ENCODE results near the gene MASP1. TPM values are rescaled to one million over a fixed set of nuclear protein-coding genes. Genes with fewer than 3 reads are reported as not detected.

Gene MASP1
- total and polyA plus RNA-seq, 2 donors (not counting 1 experiment from before 2014, with no cell fraction given) = not detected

DNA sequence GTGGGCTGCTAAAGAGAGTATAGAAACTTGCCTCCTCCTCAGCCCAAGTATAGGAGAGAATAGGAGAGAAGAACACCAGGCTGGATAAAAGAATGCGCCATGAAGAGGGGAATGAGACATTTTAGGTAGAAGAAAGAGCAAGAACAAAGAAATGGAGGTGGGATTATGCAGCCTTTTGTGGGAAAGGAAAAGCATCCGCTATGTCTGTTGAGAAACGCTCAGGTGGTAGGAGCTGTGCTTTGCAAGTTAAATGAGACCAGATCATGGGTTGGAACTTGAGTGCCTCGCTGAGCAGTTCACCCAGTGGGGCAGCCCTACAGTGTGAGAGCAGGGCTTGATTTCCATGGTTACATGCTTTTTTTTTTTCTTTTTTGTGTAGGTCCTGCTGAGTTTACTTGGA lies 105.8 kb downstream of the MASP1 start:
- H3K4me3 Mint-ChIP-seq = no peak overlapping the region
- Histone ChIP-seq H3K79me2 (ENCODE audit: control insufficient read depth, insufficient read depth, low read length) (no peaks in the 10 kb centered on the region), H2AFZ (ENCODE audit: insufficient read depth, low read depth, low read length, poor library complexity, severe bottlenecking) (no peak overlapping the region), H3K27ac (ENCODE audit: low read length in 2 of 2) (no peak overlapping the region), H3K4me3 (ENCODE audit: control extremely low read depth in 1 of 5, extremely low read depth in 1 of 5, insufficient read depth in 1 of 5, low read depth in 2 of 5, low read length in 4 of 5) (no peak overlapping the region), H4K20me1 (ENCODE audit: control insufficient read depth, insufficient read depth, low read length, poor library complexity, severe bottlenecking) (no peaks in the 10 kb centered on the region), H3K9me3 (ENCODE audit: control extremely low read depth in 1 of 3, control insufficient read depth in 2 of 3, insufficient read depth in 1 of 3, low read length in 2 of 3) (peaks cover 0 to 4% (median 0%) of the 10 kb centered on the region in 3 donors), H3K4me1 (ENCODE audit: control insufficient read depth in 2 of 2, insufficient read depth in 2 of 2, low read length in 2 of 2) (peaks cover 4 to 12% of the 10 kb centered on the region in 2 donors), H3K36me3 (replicated peaks in 1 of 2; ENCODE audit: control extremely low read depth in 1 of 2, control insufficient read depth in 1 of 2, extremely low read depth in 1 of 2, insufficient read depth in 2 of 2, low read length in 1 of 2) (no peaks in the 10 kb centered on the region), H3K9ac (ENCODE audit: low read length) (no peak overlapping the region), H3K27me3 (replicated peaks in 1 of 4; ENCODE audit: control extremely low read depth in 1 of 4, control insufficient read depth in 3 of 4, insufficient read depth in 4 of 4, low read length in 3 of 4) (peaks cover 0 to 46% (median 29%) of the 10 kb centered on the region in 4 experiments), H3K4me2 (replicated peaks; ENCODE audit: low read depth, low read length, poor library complexity, severe bottlenecking) (no peak overlapping the region)
- 82% methylated on average over 4 of the region's 4 CpGs for WGBS (ENCODE audit: insufficient coverage)
- peaks cover 58% of the 10 kb centered on the region for H3K27me3 Mint-ChIP-seq
- ChIA-PET POLR2A (no interaction called here), CTCF (no interaction called here)
- no peaks in the 10 kb centered on the region for H3K9me3 Mint-ChIP-seq (ENCODE audit: insufficient read depth)
- no peak for DNase-seq
- peaks cover 8% of the 10 kb centered on the region for H3K4me1 Mint-ChIP-seq
- no peak overlapping the region for H3K27ac Mint-ChIP-seq
- no peak for ATAC-seq (ENCODE audit: low read depth)
- intact Hi-C loops (cut with micrococcal nuclease) = no loop called here
- TF ChIP-seq, protein P1, sequence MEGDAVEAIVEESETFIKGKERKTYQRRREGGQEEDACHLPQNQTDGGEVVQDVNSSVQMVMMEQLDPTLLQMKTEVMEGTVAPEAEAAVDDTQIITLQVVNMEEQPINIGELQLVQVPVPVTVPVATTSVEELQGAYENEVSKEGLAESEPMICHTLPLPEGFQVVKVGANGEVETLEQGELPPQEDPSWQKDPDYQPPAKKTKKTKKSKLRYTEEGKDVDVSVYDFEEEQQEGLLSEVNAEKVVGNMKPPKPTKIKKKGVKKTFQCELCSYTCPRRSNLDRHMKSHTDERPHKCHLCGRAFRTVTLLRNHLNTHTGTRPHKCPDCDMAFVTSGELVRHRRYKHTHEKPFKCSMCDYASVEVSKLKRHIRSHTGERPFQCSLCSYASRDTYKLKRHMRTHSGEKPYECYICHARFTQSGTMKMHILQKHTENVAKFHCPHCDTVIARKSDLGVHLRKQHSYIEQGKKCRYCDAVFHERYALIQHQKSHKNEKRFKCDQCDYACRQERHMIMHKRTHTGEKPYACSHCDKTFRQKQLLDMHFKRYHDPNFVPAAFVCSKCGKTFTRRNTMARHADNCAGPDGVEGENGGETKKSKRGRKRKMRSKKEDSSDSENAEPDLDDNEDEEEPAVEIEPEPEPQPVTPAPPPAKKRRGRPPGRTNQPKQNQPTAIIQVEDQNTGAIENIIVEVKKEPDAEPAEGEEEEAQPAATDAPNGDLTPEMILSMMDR (IDR thresholded peaks at IDR 0.05) = no peak
- TF ChIP-seq EZH2 (IDR thresholded peaks at IDR 0.05; ENCODE audit: borderline replicate concordance, insufficient read depth, low read depth, low read length, poor library complexity, severe bottlenecking) = no peak

Other genes with a start within 250 kb of the MASP1 start
- 2.0 and 3.1 TPM in 2 replicates for gene RPL39L, start 152.2 kb downstream of the MASP1 start, total RNA-seq
- 4.4 and 4.5 TPM in 2 replicates for gene RPL39L, start 152.2 kb downstream of the MASP1 start, polyA plus RNA-seq
- not detected in 2 replicates for gene RTP1, start 94.3 kb downstream of the MASP1 start, total RNA-seq
- gene RTP1, start 94.3 kb downstream of the MASP1 start, polyA plus RNA-seq = not detected in 2 replicates
- 6.7 and 8.2 TPM in 2 replicates for gene RTP4, start 76.6 kb upstream of the MASP1 start, total RNA-seq
- gene RTP4, start 76.6 kb upstream of the MASP1 start, polyA plus RNA-seq = 1.0 and 1.2 TPM in 2 replicates

All from B cell (primary cell).